HepG2 (cell line): ENCODE results near the gene DUSP9. TPM values are rescaled to one million over a fixed set of nuclear protein-coding genes. Genes with fewer than 3 reads are reported as not detected.

Experiments used
- ATAC-seq: fragments of 200-7000 bp; cut with Tn5 transposase; 3 replicates; pipeline ENCODE4 v1.9.1; 2020; ENCODE audit warnings: mild to moderate bottlenecking, moderate library complexity
- BruUV-seq: library from RNA; stranded (reverse); fragments of 400-500 nt; replicated peaks from 2 replicates; lab custom pipeline; 2021; lab: Mats Ljungman, UMichigan
- CTCF ChIA-PET: fragments of 300-600 bp; formaldehyde crosslinking; extraction: SDS; loops from one replicate; lab custom pipeline; 2021; ENCODE audit warnings: low total read pairs, inconsistent platforms, low intra/inter-chr PET ratio; lab: Yijun Ruan, JAX
- POLR2A ChIA-PET: fragments of 350-600 bp; sonication (Branson Sonifier 250); formaldehyde crosslinking; loops from one replicate; lab custom pipeline; 2020; ENCODE audit warnings: antibody characterized with exemption, inconsistent platforms; lab: Yijun Ruan, JAX
- DNase-seq: peaks from one replicate; pipeline ENCODE4 v3.0.0-alpha.2; 2015; ENCODE audit warnings: low spot score
- FAIRE-seq: peaks from 3 replicates; lab custom pipeline; 2011; peaks lifted over from hg19 to GRCh38; lab: Jason Lieb, UNC
- H2AFZ ChIP-seq: one replicate; pipeline ENCODE4 v1.6.1; 2011; ENCODE audit warnings: low read length, inconsistent platforms
- H3K27ac ChIP-seq: fragments of 300-600 bp; 3 replicates; pipeline ENCODE4 v1.8.0; 2011; ENCODE audit warnings: mixed run types, mild to moderate bottlenecking, mixed read lengths, low read length, inconsistent platforms; ENCODE audit not compliant: insufficient read depth; ENCODE audit errors: extremely low read length
- H3K27me3 ChIP-seq, 2 experiments: fragments of 200-600 bp in 1 of 2; 2 replicates in 1 of 2; 3 replicates in 1 of 2; pipeline versions ENCODE4 v1.6.0 to v1.8.0; 2011; ENCODE audit warnings: low read length in 2 of 2, mild to moderate bottlenecking in 2 of 2, moderate library complexity in 2 of 2, inconsistent platforms in 1 of 2; ENCODE audit not compliant: insufficient read depth in 2 of 2, control insufficient read depth in 1 of 2
- H3K36me3 ChIP-seq, 2 experiments: fragments of 200-600 bp in 1 of 2; replicated peaks in 1 of 2; 2 replicates in 1 of 2; 3 replicates in 1 of 2; pipeline versions ENCODE4 v1.5.1 to v1.8.0; 2011; ENCODE audit warnings: low read length in 2 of 2, inconsistent platforms in 1 of 2; ENCODE audit not compliant: insufficient read depth in 2 of 2, control insufficient read depth in 1 of 2
- H3K4me1 ChIP-seq: 2 replicates; pipeline ENCODE4 v1.5.1; 2012; ENCODE audit warnings: low read length, inconsistent platforms; ENCODE audit not compliant: insufficient read depth
- H3K4me2 ChIP-seq: 2 replicates; pipeline ENCODE4 v1.6.0; 2011; ENCODE audit warnings: low read depth, low read length, inconsistent platforms
- H3K4me3 ChIP-seq, 3 experiments: fragments of 200-600 bp in 1 of 3; sonication (generic), shearing (Covaris generic) in 1 of 3; replicated peaks in 1 of 3; 2 replicates each; pipeline ENCODE4 v1.5.1; 2011 to 2016; ENCODE audit warnings: low read length in 3 of 3, inconsistent platforms in 2 of 3, low read depth in 2 of 3, mild to moderate bottlenecking in 2 of 3, control low read depth in 1 of 3, mixed read lengths in 1 of 3; ENCODE audit not compliant: insufficient read depth in 1 of 3
- H3K79me2 ChIP-seq: one replicate; pipeline ENCODE4 v1.6.1; 2011; ENCODE audit warnings: low read length, inconsistent platforms; ENCODE audit not compliant: insufficient read depth
- H3K9ac ChIP-seq: 2 replicates; pipeline ENCODE4 v1.6.0; 2011; ENCODE audit warnings: mild to moderate bottlenecking, low read depth, low read length, inconsistent platforms; ENCODE audit not compliant: insufficient read depth
- H3K9me3 ChIP-seq: 2 replicates; pipeline ENCODE4 v1.5.1; 2012; ENCODE audit warnings: mild to moderate bottlenecking, low read length
- H4K20me1 ChIP-seq: 2 replicates; pipeline ENCODE4 v1.6.0; 2011; ENCODE audit warnings: inconsistent platforms, mild to moderate bottlenecking, low read length, moderate library complexity; ENCODE audit not compliant: insufficient read depth
- ARID4A ChIP-seq: sonication (generic); formaldehyde crosslinking; IDR thresholded peaks from 2 replicates; pipeline ENCODE4 v1.5.0; 2020; ENCODE audit warnings: mild to moderate bottlenecking, missing genetic modification reagents, borderline replicate concordance
- BCL3 ChIP-seq: sonication (generic); formaldehyde crosslinking; IDR thresholded peaks from 2 replicates; pipeline ENCODE4 v1.5.1; 2020; ENCODE audit warnings: mild to moderate bottlenecking, missing genetic modification reagents, moderate library complexity
- BORCS8-MEF2B ChIP-seq: sonication (generic); formaldehyde crosslinking; IDR thresholded peaks from 2 replicates; pipeline ENCODE4 v1.8.0; 2022; ENCODE audit warnings: mild to moderate bottlenecking, missing genetic modification reagents
- GATAD2A ChIP-seq: IDR thresholded peaks from 2 replicates; pipeline ENCODE4 v1.6.1; 2016
- HIVEP1 ChIP-seq: sonication (generic); formaldehyde crosslinking; IDR thresholded peaks from 2 replicates; pipeline ENCODE4 v1.4.0; 2020; ENCODE audit warnings: mild to moderate bottlenecking, missing genetic modification reagents
- HMGXB4 ChIP-seq, 2 experiments: sonication (generic) in 1 of 2; formaldehyde crosslinking in 1 of 2; IDR thresholded peaks; 2 replicates each; pipeline versions ENCODE4 v1.4.0 to v1.6.1; 2018 to 2020; ENCODE audit warnings: missing genetic modification reagents in 2 of 2, borderline replicate concordance in 1 of 2, low read depth in 1 of 2, mild to moderate bottlenecking in 1 of 2, missing biosample characterization in 1 of 2
- KDM6A ChIP-seq: IDR thresholded peaks from 2 replicates; pipeline ENCODE4 v1.6.1; 2016; ENCODE audit warnings: low read depth
- MED1 ChIP-seq: sonication (generic); formaldehyde crosslinking; IDR thresholded peaks from 2 replicates; pipeline ENCODE4 v1.4.0; 2020; ENCODE audit warnings: missing genetic modification reagents
- PAXIP1 ChIP-seq: sonication (generic); formaldehyde crosslinking; conservative IDR thresholded peaks from 2 replicates; pipeline ENCODE4 v1.4.0; 2020; ENCODE audit warnings: mild to moderate bottlenecking, missing genetic modification reagents, moderate library complexity
- RARA ChIP-seq: IDR thresholded peaks from 2 replicates; pipeline ENCODE4 v1.6.1; 2016; ENCODE audit warnings: missing genetic modification reagents, missing compliant biosample characterization
- ZNF329 ChIP-seq: sonication (generic); formaldehyde crosslinking; IDR thresholded peaks from 2 replicates; pipeline ENCODE4 v1.9.0; 2021; ENCODE audit warnings: low read depth, mild to moderate bottlenecking, missing genetic modification reagents
- ZNF333 ChIP-seq: sonication (generic); formaldehyde crosslinking; IDR thresholded peaks from 2 replicates; pipeline ENCODE4 v1.4.0; 2020; ENCODE audit warnings: mild to moderate bottlenecking, missing genetic modification reagents, borderline replicate concordance
- ZNF766 ChIP-seq: sonication (generic); formaldehyde crosslinking; IDR thresholded peaks from 2 replicates; pipeline ENCODE4 v1.5.0; 2020; ENCODE audit warnings: missing genetic modification reagents, borderline replicate concordance
- WGBS: methylation state at CpG from one replicate; pipeline ENCODE4 v1.1.6; 2017; ENCODE audit warnings: low lambda C conversion rate; 5-methylcytosine and 5-hydroxymethylcytosine counted together
- in situ Hi-C: cut with HindIII; loops from 2 replicates; pipeline ENCODE4 v1.10.0; 2017; ENCODE audit warnings: low pct_unique_long_range_greater_than_20kb; ENCODE audit not compliant: extremely low pct_ligation_motif_present
- intact Hi-C: fragments of 100-400 bp; cut with micrococcal nuclease; formaldehyde crosslinking; loops from one replicate; pipeline ENCODE4 v1.10.0; 2022; ENCODE audit not compliant: unreplicated experiment
- polyA plus RNA-seq, 8 experiments: library from polyadenylated mRNA; depleted of rRNA in 3 of 8; stranded (reverse) in 7 of 8; unstranded in 1 of 8; fragments of >200 nt; fragmentation: Illumina TruSeq in 4 of 8; extraction: Trizol in 4 of 8; gene quantifications; 2 replicates each; pipeline versions ENCODE4 v1.2.1 to v1.2.3, GENCODE V29; 2011 to 2016; ENCODE audit warnings: low read depth in 4 of 8, missing spikeins in 1 of 8, mixed read lengths in 1 of 8; ENCODE audit not compliant: insufficient read depth in 1 of 8
- total RNA-seq, 5 experiments: library from RNA; depleted of rRNA; stranded (reverse); fragments of >200 nt; fragmentation: Illumina TruSeq; extraction: Trizol; gene quantifications; 2 replicates each; pipeline ENCODE4 v1.2.3, GENCODE V29; 2016; ENCODE audit warnings: low read depth in 1 of 5

DUSP9 gene
- total and polyA plus RNA-seq, 2 of the 13 experiments (the other 11 are each of a cell fraction or from before 2014, with no cell fraction given), result 235 to 435 TPM

GRCh38 chrX:153634832-153635231 is 12.2 kb upstream of the DUSP9 start:
- H3K4me3 ChIP-seq, result peak overlapping the region in 1 of 3 experiments; percentile 4; a peak in 1 of 6 replicates
- H3K9me3 ChIP-seq, result no peaks in the 10 kb centered on the region
- POLR2A ChIA-PET, result interaction anchor here (2.1 to 4.2 kb wide), 4 partner anchors 9 to 25 kb away, joined by 5 to 156 read pairs (median 42); partner anchors contain the start of gene DUSP9
- H3K27ac ChIP-seq, result peak overlapping the region; percentile 35
- no peaks in the 10 kb centered on the region for H3K79me2 ChIP-seq
- intact Hi-C loops, result no loop called here
- 14% methylated on average over 7 of the region's 15 CpGs for WGBS
- BruUV-seq, result no TSS peak
- peaks cover 79% of the 10 kb centered on the region for H3K4me1 ChIP-seq
- CTCF ChIA-PET, result no interaction called here
- DNase-seq (no peak), FAIRE-seq (peak; percentile 62), ATAC-seq (no peak; the same call in 2 of the 3 replicates)
- no peaks in the 10 kb centered on the region for H3K27me3 ChIP-seq
- H2AFZ ChIP-seq, result no peak overlapping the region
- H3K4me2 ChIP-seq, result peak overlapping the region; percentile 39; the same call in 1 of the 2 replicates
- no peaks in the 10 kb centered on the region for H4K20me1 ChIP-seq
- in situ Hi-C loops, result no loop called here
- no peaks in the 10 kb centered on the region for H3K36me3 ChIP-seq
- H3K9ac ChIP-seq, result no peak overlapping the region
- TF ChIP-seq HMGXB4 (CRISPR knock-in tag; IDR thresholded peaks at IDR 0.05; ENCODE audit: borderline replicate concordance in 1 of 2, low read depth in 1 of 2) (no peak), RARA (peak; percentile 71), ZNF766 (CRISPR knock-in tag) (no peak), HIVEP1 (0 out of 2 replicates have a peak, but pooled peaks have one; percentile 38), GATAD2A (CRISPR knock-in tag) (peak; percentile 79), ZNF329 (CRISPR knock-in tag) (no peak), BORCS8-MEF2B (CRISPR knock-in tag) (peak; percentile 38; the same call in 1 of the 2 replicates), PAXIP1 (CRISPR knock-in tag) (peak; percentile 83), ARID4A (CRISPR knock-in tag) (peak; percentile 37; the same call in 1 of the 2 replicates), ZNF333 (CRISPR knock-in tag) (0 out of 2 replicates have a peak, but pooled peaks have one; percentile 65), KDM6A (CRISPR knock-in tag) (peak; percentile 68), MED1 (peak; percentile 93), BCL3 (CRISPR knock-in tag) (peak; percentile 27; the same call in 1 of the 2 replicates)
